ENCODE measurements around the gene REG3G. TPM values are rescaled to one million over a fixed set of nuclear protein-coding genes. Genes with fewer than 3 reads are reported as not detected.

REG3G gene
- polyA plus RNA-seq, 1 donor (not counting 4 experiments of a cell fraction or from before 2014, with no cell fraction given), result not detected

- dilution Hi-C loops (cut with MboI; ENCODE audit: extremely low pct_ligation_motif_present, low sequenced_read_pairs), result no loop called here
- no peaks in the 10 kb centered on the region for H3K36me3 ChIP-seq (ENCODE audit: control insufficient read depth in 2 of 2, extremely low read depth in 1 of 2, insufficient read depth in 2 of 2, low read length in 2 of 2)
- H3K9me1 ChIP-seq (ENCODE audit: control insufficient read depth, extremely low read depth, insufficient read depth, low read length), result no peaks in the 10 kb centered on the region
- H3K4me3 ChIP-seq (ENCODE audit: control insufficient read depth in 2 of 3, extremely low read depth in 1 of 3, insufficient read depth in 2 of 3, low read depth in 1 of 3, low read length in 3 of 3), result no peak overlapping the region
- no peaks in the 10 kb centered on the region for H3K9me3 ChIP-seq (ENCODE audit: control insufficient read depth, low read depth, low read length)
- H2AFZ ChIP-seq (ENCODE audit: control insufficient read depth, low read length), result no peak overlapping the region
- no peaks in the 10 kb centered on the region for H3K79me2 ChIP-seq (ENCODE audit: control insufficient read depth, insufficient read depth, low read length)
- H3K9ac ChIP-seq (ENCODE audit: control insufficient read depth, extremely low read depth, insufficient read depth, low read length), result no peak overlapping the region
- DNase-seq (ENCODE audit: low read depth, low spot score) (no peak), FAIRE-seq (no peak)
- H3K4me2 ChIP-seq (ENCODE audit: control insufficient read depth, extremely low read depth, insufficient read depth, low read depth, low read length), result no peak overlapping the region
- H3K4me1 ChIP-seq (ENCODE audit: control insufficient read depth, extremely low read depth, insufficient read depth, low read length), result no peaks in the 10 kb centered on the region
- no peak overlapping the region for H3K27ac ChIP-seq (ENCODE audit: control insufficient read depth, insufficient read depth, low read length)
- H4K20me1 ChIP-seq (ENCODE audit: control insufficient read depth, extremely low read depth, insufficient read depth, low read length), result no peaks in the 10 kb centered on the region
- no peaks in the 10 kb centered on the region for H3K27me3 ChIP-seq (ENCODE audit: control insufficient read depth, extremely low read depth, insufficient read depth, low read length)
- no peak for TF ChIP-seq CTCF (optimal IDR thresholded peaks at IDR 0.05 in 1 of 3, IDR thresholded peaks at IDR 0.05 in 1 of 3, conservative IDR thresholded peaks at IDR 0.05 in 1 of 3; ENCODE audit: extremely low read depth in 1 of 3, insufficient read depth in 2 of 3, low read length in 3 of 3)
- no peak for TF ChIP-seq EZH2 (IDR thresholded peaks at IDR 0.05; ENCODE audit: low read length)
Measured at GRCh38 chr2:78982638-78983330, 42.7 kb upstream of the REG3G start.

GRCh38 chr2:78984386-78984785 lies 41.1 kb upstream of the REG3G start:
- Histone ChIP-seq H3K9ac (ENCODE audit: control insufficient read depth, extremely low read depth, insufficient read depth, low read length) (no peak overlapping the region), H3K79me2 (ENCODE audit: control insufficient read depth, insufficient read depth, low read length) (no peaks in the 10 kb centered on the region), H3K9me3 (ENCODE audit: control insufficient read depth, low read depth, low read length) (no peaks in the 10 kb centered on the region), H3K4me2 (ENCODE audit: control insufficient read depth, extremely low read depth, insufficient read depth, low read depth, low read length) (no peak overlapping the region), H3K4me1 (ENCODE audit: control insufficient read depth, extremely low read depth, insufficient read depth, low read length) (no peaks in the 10 kb centered on the region), H3K27ac (ENCODE audit: control insufficient read depth, insufficient read depth, low read length) (no peak overlapping the region), H3K36me3 (ENCODE audit: control insufficient read depth in 2 of 2, extremely low read depth in 1 of 2, insufficient read depth in 2 of 2, low read length in 2 of 2) (no peaks in the 10 kb centered on the region), H3K4me3 (ENCODE audit: control insufficient read depth in 2 of 3, extremely low read depth in 1 of 3, insufficient read depth in 2 of 3, low read depth in 1 of 3, low read length in 3 of 3) (no peak overlapping the region), H3K27me3 (ENCODE audit: control insufficient read depth, extremely low read depth, insufficient read depth, low read length) (no peaks in the 10 kb centered on the region), H4K20me1 (ENCODE audit: control insufficient read depth, extremely low read depth, insufficient read depth, low read length) (no peaks in the 10 kb centered on the region), H3K9me1 (ENCODE audit: control insufficient read depth, extremely low read depth, insufficient read depth, low read length) (no peaks in the 10 kb centered on the region), H2AFZ (ENCODE audit: control insufficient read depth, low read length) (no peak overlapping the region)
- DNase-seq (ENCODE audit: low read depth, low spot score) (no peak), FAIRE-seq (no peak)
- dilution Hi-C loops (cut with MboI; ENCODE audit: extremely low pct_ligation_motif_present, low sequenced_read_pairs), result no loop called here
- TF ChIP-seq CTCF (optimal IDR thresholded peaks at IDR 0.05 in 1 of 3, IDR thresholded peaks at IDR 0.05 in 1 of 3, conservative IDR thresholded peaks at IDR 0.05 in 1 of 3; ENCODE audit: extremely low read depth in 1 of 3, insufficient read depth in 2 of 3, low read length in 3 of 3) (no peak), EZH2 (IDR thresholded peaks at IDR 0.05; ENCODE audit: low read length) (no peak)
